Activated B cell treated with CpG ODN at 0.5 μM for 24 hours (primary cell): Measurements from ENCODE around the gene PLPPR3. TPM values are rescaled to one million over a fixed set of nuclear protein-coding genes. Genes with fewer than 3 reads are reported as not detected.

Experiments
- ATAC-seq: fragments of 200-7000 bp; cut with Tn5 transposase; one replicate; pipeline ENCODE4 v1.10.0; 2021; ENCODE audit warnings: low read depth, mild to moderate bottlenecking, moderate library complexity
- CTCF ChIA-PET: fragments of 350-600 bp; sonication (Branson Sonifier 250); formaldehyde crosslinking; loops from one replicate; lab custom pipeline; 2021; ENCODE audit warnings: antibody characterized with exemption; lab: Charles Lee
- POLR2A ChIA-PET: fragments of 350-600 bp; sonication (Branson Sonifier 250); formaldehyde crosslinking; loops from one replicate; lab custom pipeline; 2021; ENCODE audit warnings: antibody characterized with exemption; lab: Charles Lee
- DNase-seq: peaks from one replicate; pipeline ENCODE4 v3.0.0; 2022
- H3K27ac Mint-ChIP-seq: one replicate; pipeline ENCODE4 v1.8.0; 2020; ENCODE audit warnings: mixed read lengths
- H3K27me3 Mint-ChIP-seq: one replicate; pipeline ENCODE4 v1.8.0; 2021; ENCODE audit warnings: mixed read lengths
- H3K36me3 Mint-ChIP-seq: one replicate; pipeline ENCODE4 v1.8.0; 2021; ENCODE audit warnings: low read depth, mixed read lengths
- H3K4me1 Mint-ChIP-seq: one replicate; pipeline ENCODE4 v1.8.0; 2021; ENCODE audit warnings: mixed read lengths
- H3K4me3 Mint-ChIP-seq: one replicate; pipeline ENCODE4 v1.8.0; 2020; ENCODE audit warnings: mild to moderate bottlenecking, mixed read lengths
- H3K9me3 Mint-ChIP-seq: one replicate; pipeline ENCODE4 v1.8.0; 2020; ENCODE audit warnings: mixed read lengths
- intact Hi-C: fragments of 100-400 bp; cut with micrococcal nuclease; formaldehyde crosslinking; loops from one replicate; pipeline ENCODE4 v1.15.1; 2024
- total RNA-seq: library from RNA; stranded (reverse); gene quantifications from 2 replicates; pipeline ENCODE4 v1.2.3, GENCODE V29; 2022
- TF ChIP-seq, protein P1 (sequence below): fragments of 200-600 bp; IDR thresholded peaks from one replicate; pipeline ENCODE4 v1.8.0; 2022; ENCODE audit warnings: antibody characterized with exemption, mild to moderate bottlenecking

The PLPPR3 gene
- total RNA-seq, 1 donor from 2014 or later = not detected

DNA sequence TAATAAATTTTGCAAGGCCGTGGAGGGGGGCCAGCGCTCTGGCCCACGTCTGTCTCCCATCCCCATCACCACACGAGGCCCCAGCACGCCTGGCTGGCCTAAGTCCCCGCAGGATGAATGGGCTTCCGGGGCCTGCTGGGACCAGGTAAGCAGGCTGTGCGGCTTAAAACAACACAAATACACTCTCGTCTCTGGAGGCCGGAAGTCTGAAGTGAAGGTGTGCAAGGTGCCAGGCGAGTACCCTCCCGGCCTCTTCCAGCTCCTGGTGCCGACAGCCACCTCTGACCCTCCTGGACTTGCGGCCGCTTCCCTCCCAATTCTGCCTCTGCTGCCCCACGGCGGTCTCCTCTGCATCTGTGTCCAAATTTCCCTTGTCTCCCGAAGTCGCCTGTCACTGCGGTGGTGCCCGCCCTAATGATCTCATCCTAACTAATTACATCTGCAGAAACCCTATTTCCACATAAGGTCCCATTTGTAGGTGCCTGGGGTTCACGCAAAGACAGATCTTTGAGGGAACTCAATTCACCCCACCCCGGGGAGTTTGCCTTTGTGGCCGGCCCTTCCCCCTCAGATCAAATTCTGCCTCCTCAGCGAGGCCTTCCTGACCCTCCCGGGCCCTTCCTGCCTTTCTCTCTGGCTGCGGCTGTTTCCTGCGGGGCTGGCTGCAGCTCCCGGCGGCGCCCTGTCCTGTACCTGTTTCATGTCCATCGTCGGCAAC, 32.6 kb downstream of the PLPPR3 start:
- ATAC-seq (no peak), DNase-seq (no peak)
- no peaks in the 10 kb centered on the region for H3K9me3 Mint-ChIP-seq
- no peak overlapping the region for H3K27ac Mint-ChIP-seq
- ChIA-PET POLR2A (no interaction called here), CTCF (no interaction called here)
- no peaks in the 10 kb centered on the region for H3K36me3 Mint-ChIP-seq
- TF ChIP-seq, protein P1, sequence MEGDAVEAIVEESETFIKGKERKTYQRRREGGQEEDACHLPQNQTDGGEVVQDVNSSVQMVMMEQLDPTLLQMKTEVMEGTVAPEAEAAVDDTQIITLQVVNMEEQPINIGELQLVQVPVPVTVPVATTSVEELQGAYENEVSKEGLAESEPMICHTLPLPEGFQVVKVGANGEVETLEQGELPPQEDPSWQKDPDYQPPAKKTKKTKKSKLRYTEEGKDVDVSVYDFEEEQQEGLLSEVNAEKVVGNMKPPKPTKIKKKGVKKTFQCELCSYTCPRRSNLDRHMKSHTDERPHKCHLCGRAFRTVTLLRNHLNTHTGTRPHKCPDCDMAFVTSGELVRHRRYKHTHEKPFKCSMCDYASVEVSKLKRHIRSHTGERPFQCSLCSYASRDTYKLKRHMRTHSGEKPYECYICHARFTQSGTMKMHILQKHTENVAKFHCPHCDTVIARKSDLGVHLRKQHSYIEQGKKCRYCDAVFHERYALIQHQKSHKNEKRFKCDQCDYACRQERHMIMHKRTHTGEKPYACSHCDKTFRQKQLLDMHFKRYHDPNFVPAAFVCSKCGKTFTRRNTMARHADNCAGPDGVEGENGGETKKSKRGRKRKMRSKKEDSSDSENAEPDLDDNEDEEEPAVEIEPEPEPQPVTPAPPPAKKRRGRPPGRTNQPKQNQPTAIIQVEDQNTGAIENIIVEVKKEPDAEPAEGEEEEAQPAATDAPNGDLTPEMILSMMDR = no peak
- intact Hi-C loops = no loop called here
- no peaks in the 10 kb centered on the region for H3K4me1 Mint-ChIP-seq
- H3K4me3 Mint-ChIP-seq = no peak overlapping the region
- peaks cover 15% of the 10 kb centered on the region for H3K27me3 Mint-ChIP-seq

DNA sequence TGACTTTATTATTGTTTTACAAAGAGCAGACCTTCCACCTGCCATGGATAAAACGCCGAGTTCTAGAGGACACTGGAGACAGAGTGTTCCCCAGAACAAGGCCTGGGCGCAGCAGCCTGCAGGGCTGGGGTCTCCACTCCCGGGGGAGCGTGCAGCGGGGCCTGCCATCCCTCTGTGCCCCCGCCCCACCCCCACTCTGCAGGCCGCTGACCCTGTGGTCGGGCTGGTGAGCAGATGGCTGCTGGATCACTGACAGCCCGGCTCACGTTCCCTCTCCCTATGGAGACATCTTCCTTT, 33.1 kb downstream of the PLPPR3 start:
- ATAC-seq = no peak
- Mint-ChIP-seq H3K4me3 (no peak overlapping the region), H3K27me3 (peaks cover 15% of the 10 kb centered on the region), H3K27ac (no peak overlapping the region), H3K9me3 (no peaks in the 10 kb centered on the region), H3K36me3 (no peaks in the 10 kb centered on the region), H3K4me1 (no peaks in the 10 kb centered on the region)
- DNase-seq = no peak
- POLR2A ChIA-PET = no interaction called here
- intact Hi-C loops = no loop called here
- CTCF ChIA-PET = no interaction called here
- TF ChIP-seq, protein P1 = no peak

DNA sequence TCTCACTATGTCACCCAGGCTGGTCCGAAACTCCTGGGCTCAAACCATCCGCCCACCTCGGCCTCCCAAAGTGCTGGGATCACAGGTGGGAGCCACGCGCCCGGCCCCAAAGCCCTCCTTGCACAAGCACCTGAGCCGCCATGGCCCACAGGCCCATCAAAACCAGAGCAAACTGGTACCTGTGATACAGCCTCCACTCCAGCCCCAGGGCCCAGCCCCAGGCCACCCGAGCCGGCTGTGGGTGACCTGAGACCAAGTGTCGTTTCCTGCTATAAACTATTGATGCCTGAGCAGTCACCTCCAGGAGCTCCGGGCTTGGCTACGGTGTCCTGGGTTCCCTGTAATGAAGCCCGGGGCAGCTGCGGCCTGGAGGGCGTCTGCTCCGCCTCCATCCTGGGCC, 34.2 kb downstream of the PLPPR3 start:
- H3K27me3 Mint-ChIP-seq = peaks cover 15% of the 10 kb centered on the region
- H3K4me3 Mint-ChIP-seq = no peak overlapping the region
- POLR2A ChIA-PET = no interaction called here

DNA sequence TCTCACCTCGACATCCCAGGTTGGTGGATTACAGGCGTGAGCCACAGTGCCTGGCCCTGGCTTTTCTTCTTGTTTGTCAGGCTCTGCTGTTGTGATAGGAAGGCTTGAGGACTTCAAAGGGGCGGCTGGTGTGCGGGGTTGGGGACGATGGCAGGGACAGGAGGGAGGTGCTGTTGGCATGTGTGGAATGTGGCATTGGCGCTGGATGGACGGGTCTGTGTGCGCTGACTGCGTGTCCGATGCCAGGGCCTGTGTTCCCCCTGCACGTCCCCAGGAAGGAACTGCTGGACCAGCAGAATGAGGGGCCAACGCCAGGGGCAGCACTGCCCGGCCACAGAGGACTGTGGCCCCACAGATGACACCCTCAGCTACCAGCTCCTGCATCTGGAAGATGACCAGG, 37.2 kb downstream of the PLPPR3 start:
- H3K9me3 Mint-ChIP-seq = no peaks in the 10 kb centered on the region
- POLR2A ChIA-PET = no interaction called here
- H3K36me3 Mint-ChIP-seq = no peaks in the 10 kb centered on the region
- TF ChIP-seq, protein P1 = no peak
- DNase-seq (no peak), ATAC-seq (no peak)
- H3K27me3 Mint-ChIP-seq = peaks cover 14% of the 10 kb centered on the region
- no peak overlapping the region for H3K4me3 Mint-ChIP-seq
- intact Hi-C loops = no loop called here
- H3K27ac Mint-ChIP-seq = no peak overlapping the region
- H3K4me1 Mint-ChIP-seq = no peaks in the 10 kb centered on the region
- CTCF ChIA-PET = no interaction called here

More for the DNA sequence above, 34.2 kb downstream of the PLPPR3 start:
- CTCF ChIA-PET = no interaction called here
- H3K27ac Mint-ChIP-seq = no peak overlapping the region
- no peak for DNase-seq
- ATAC-seq = no peak
- no peaks in the 10 kb centered on the region for H3K36me3 Mint-ChIP-seq
- intact Hi-C loops = no loop called here
- no peaks in the 10 kb centered on the region for H3K9me3 Mint-ChIP-seq
- no peaks in the 10 kb centered on the region for H3K4me1 Mint-ChIP-seq
- TF ChIP-seq, protein P1 = no peak

DNA sequence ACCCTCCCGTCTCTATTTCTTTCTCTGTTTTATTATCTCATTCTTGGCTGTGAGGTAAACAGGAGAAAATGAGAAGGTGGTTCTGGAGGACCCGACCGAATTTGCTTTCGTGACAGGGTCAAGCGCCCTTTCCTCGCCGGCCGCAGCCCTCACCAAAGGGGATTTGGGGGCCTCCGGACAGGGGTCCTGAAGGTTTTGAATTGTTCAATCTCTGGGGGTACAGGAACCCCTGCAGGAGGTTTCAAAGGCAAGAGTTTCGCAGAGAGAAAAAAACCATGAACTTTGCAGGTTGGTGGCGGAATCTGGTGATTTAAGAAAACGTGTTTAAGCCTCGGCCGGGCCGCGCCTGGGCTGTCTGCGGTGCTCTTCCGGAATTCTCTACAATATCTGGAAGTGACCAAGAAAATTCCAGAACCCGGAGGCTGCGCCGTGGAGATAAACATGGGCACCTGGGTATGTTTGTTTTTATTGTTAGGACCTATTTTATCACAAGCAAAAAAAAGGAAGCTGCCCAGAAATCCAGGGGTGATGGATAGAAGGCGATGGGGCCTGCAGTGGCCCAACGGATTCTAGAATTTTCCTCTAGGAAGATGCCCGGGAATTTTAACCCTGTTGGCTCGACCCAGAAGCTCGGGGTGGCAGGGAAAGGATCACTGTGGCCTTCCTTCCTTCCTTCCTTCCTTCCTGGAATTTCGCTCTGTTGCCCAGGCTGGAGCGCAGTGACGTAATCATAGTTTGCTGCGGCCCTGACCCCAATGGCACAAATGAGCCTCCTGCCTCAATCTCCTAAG, 38.7 kb downstream of the PLPPR3 start:
- ChIA-PET CTCF (no interaction called here), POLR2A (interaction anchor here (0.6 kb wide), 1 partner anchor 103 kb away, joined by 4 read pairs; no protein-coding TSS in a partner anchor)
- no peak for DNase-seq
- Mint-ChIP-seq H3K36me3 (no peaks in the 10 kb centered on the region), H3K4me1 (no peaks in the 10 kb centered on the region), H3K9me3 (no peaks in the 10 kb centered on the region), H3K27me3 (peaks cover 6% of the 10 kb centered on the region), H3K4me3 (no peak overlapping the region), H3K27ac (no peak overlapping the region)
- ATAC-seq = no peak
- TF ChIP-seq, protein P1 = no peak
- intact Hi-C loops = no loop called here
